SK-N-SH (cell line): ENCODE results near the gene VAMP8. TPM values are rescaled to one million over a fixed set of nuclear protein-coding genes. Genes with fewer than 3 reads are reported as not detected.

ENCODE experiments used
- CTCF ChIA-PET: fragments of 300-600, 350-600 bp; formaldehyde crosslinking; extraction: SDS; loops from one replicate; lab custom pipeline; 2021; lab: Yijun Ruan, JAX
- POLR2A ChIA-PET: fragments of 350-600 bp; sonication (Branson Sonifier 250); formaldehyde crosslinking; extraction: SDS; loops from one replicate; lab custom pipeline; 2020; ENCODE audit warnings: antibody characterized with exemption, inconsistent platforms; lab: Yijun Ruan, JAX
- DNase-seq: peaks from one replicate; pipeline ENCODE4 v3.0.0; 2012
- H2AFZ ChIP-seq: fragments of 200-600 bp; sonication (generic); 2 replicates; pipeline ENCODE4 v1.8.1; 2016; ENCODE audit warnings: antibody characterized with exemption, mild to moderate bottlenecking, low read depth
- H3F3A ChIP-seq: fragments of 200-600 bp; sonication (generic); replicated peaks from 2 replicates; pipeline ENCODE3; 2016; ENCODE audit warnings: antibody characterized with exemption, mild to moderate bottlenecking; ENCODE audit not compliant: insufficient read depth
- H3K27ac ChIP-seq, 2 experiments: fragments of 200-500 bp in 1 of 2; fragments of 200-600 bp in 1 of 2; sonication (Bioruptor generic) in 1 of 2; sonication (generic), shearing (Covaris generic) in 1 of 2; 2 replicates each; pipeline versions ENCODE4 v1.5.1 to v1.6.1; 2014 to 2016; ENCODE audit warnings: low read depth in 2 of 2, inconsistent platforms in 1 of 2, low read length in 1 of 2, mild to moderate bottlenecking in 1 of 2, mixed read lengths in 1 of 2
- H3K27me3 ChIP-seq: fragments of 200-600 bp; sonication (generic), shearing (Covaris generic); 2 replicates; pipeline ENCODE4 v1.6.1; 2016; ENCODE audit warnings: mixed run types; ENCODE audit not compliant: insufficient read depth
- H3K36me3 ChIP-seq, 2 experiments: fragments of 200-500 bp in 1 of 2; fragments of 200-600 bp in 1 of 2; sonication (Bioruptor generic) in 1 of 2; sonication (generic) in 1 of 2; replicated peaks in 1 of 2; 2 replicates each; pipeline versions ENCODE3 to v1.5.1; 2014 to 2016; ENCODE audit warnings: low read length in 1 of 2, mild to moderate bottlenecking in 1 of 2; ENCODE audit not compliant: insufficient read depth in 2 of 2, control insufficient read depth in 1 of 2
- H3K4me1 ChIP-seq, 2 experiments: fragments of 200-500 bp in 1 of 2; fragments of 200-600 bp in 1 of 2; sonication (Bioruptor generic) in 1 of 2; sonication (generic), shearing (Covaris generic) in 1 of 2; 2 replicates each; pipeline versions ENCODE4 v1.5.1 to v1.6.1; 2014 to 2016; ENCODE audit warnings: low read depth in 1 of 2, low read length in 1 of 2, mixed run types in 1 of 2; ENCODE audit not compliant: insufficient read depth in 2 of 2, control insufficient read depth in 1 of 2
- H3K4me2 ChIP-seq: fragments of 200-600 bp; sonication (generic), shearing (Covaris generic); 2 replicates; pipeline ENCODE4 v1.6.1; 2017; ENCODE audit warnings: mixed run types
- H3K4me3 ChIP-seq, 2 experiments: fragments of 200-500 bp in 1 of 2; fragments of 200-600 bp in 1 of 2; sonication (Bioruptor generic) in 1 of 2; sonication (generic), shearing (Covaris generic) in 1 of 2; 2 replicates each; pipeline versions ENCODE4 v1.5.1 to v1.8.1; 2014 to 2016; ENCODE audit warnings: low read depth in 2 of 2, inconsistent platforms in 1 of 2, low read length in 1 of 2, mild to moderate bottlenecking in 1 of 2, mixed read lengths in 1 of 2, moderate library complexity in 1 of 2
- H3K79me2 ChIP-seq: fragments of 200-600 bp; sonication (generic); 2 replicates; pipeline ENCODE4 v1.8.1; 2017; ENCODE audit warnings: mild to moderate bottlenecking; ENCODE audit not compliant: insufficient read depth
- H3K9ac ChIP-seq: fragments of 200-600 bp; sonication (generic); 2 replicates; pipeline ENCODE4 v1.6.1; 2017; ENCODE audit warnings: mixed run types
- H3K9me2 ChIP-seq: fragments of 200-600 bp; sonication (generic); 2 replicates; pipeline ENCODE4 v1.6.1; 2017; ENCODE audit warnings: mixed run types
- H3K9me3 ChIP-seq: fragments of 200-600 bp; sonication (generic); 2 replicates; pipeline ENCODE4 v1.6.1; 2017; ENCODE audit warnings: mixed run types, mild to moderate bottlenecking, moderate library complexity
- H4K20me1 ChIP-seq: fragments of 200-600 bp; sonication (generic); 2 replicates; pipeline ENCODE4 v1.6.1; 2017; ENCODE audit warnings: mild to moderate bottlenecking, mixed run types; ENCODE audit not compliant: insufficient read depth
- FOSL2 ChIP-seq: IDR thresholded peaks from 2 replicates; pipeline ENCODE4 v1.4.0; 2012; ENCODE audit warnings: low read depth, mild to moderate bottlenecking, moderate library complexity, borderline replicate concordance
- GABPA ChIP-seq: IDR thresholded peaks from 2 replicates; pipeline ENCODE4 v1.4.0; 2012; ENCODE audit warnings: low read depth, mild to moderate bottlenecking
- IRF3 ChIP-seq: fragments of 150-350 bp; IDR thresholded peaks from 2 replicates; pipeline ENCODE4 v1.6.1; 2016; ENCODE audit warnings: mild to moderate bottlenecking, low read depth, low read length
- MAX ChIP-seq: IDR thresholded peaks from 2 replicates; pipeline ENCODE4 v1.4.0; 2012; ENCODE audit warnings: low read depth
- MEF2A ChIP-seq: IDR thresholded peaks from 2 replicates; pipeline ENCODE4 v1.4.0; 2012; ENCODE audit warnings: low read depth, borderline replicate concordance
- POLR2AphosphoS5 ChIP-seq: IDR thresholded peaks from 2 replicates; pipeline ENCODE4 v1.6.1; 2012; ENCODE audit warnings: low read depth, low read length
- RCOR1 ChIP-seq: fragments of 150-350 bp; IDR thresholded peaks from 2 replicates; pipeline ENCODE4 v1.6.1; 2017; ENCODE audit warnings: antibody characterized with exemption, low read length
- YY1 ChIP-seq: IDR thresholded peaks from 2 replicates; pipeline ENCODE4 v1.4.0; 2012; ENCODE audit warnings: low read depth, mild to moderate bottlenecking
- WGBS: methylation state at CpG from one replicate; pipeline ENCODE4 v1.1.6; 2017; ENCODE audit warnings: low lambda C conversion rate; 5-methylcytosine and 5-hydroxymethylcytosine counted together
- polyA plus RNA-seq, 3 experiments: library from polyadenylated mRNA; depleted of rRNA; stranded (reverse); fragments of >200 nt; gene quantifications; 2 replicates each; pipeline ENCODE4 v1.2.3, GENCODE V29; 2012
- small RNA-seq, 7 experiments: library from RNA; depleted of rRNA; stranded (forward); fragments of <200 nt; gene quantifications; one replicate each; pipeline ENCODE3, GENCODE V24; 2012
- TF ChIP-seq, protein P1 (sequence below): IDR thresholded peaks from 2 replicates; pipeline ENCODE4 v1.6.1; 2012; ENCODE audit warnings: mild to moderate bottlenecking, low read depth, low read length, moderate library complexity
- TF ChIP-seq, protein P2 (sequence below): fragments of 200-600 bp; sonication (generic); IDR thresholded peaks from 2 replicates; pipeline ENCODE4 v1.6.1; 2017; ENCODE audit warnings: antibody characterized with exemption, mild to moderate bottlenecking, moderate library complexity

The VAMP8 gene
- polyA plus RNA-seq, 1 of the 3 experiments (the other 2 are of a cell fraction): 0.72 TPM

DNA sequence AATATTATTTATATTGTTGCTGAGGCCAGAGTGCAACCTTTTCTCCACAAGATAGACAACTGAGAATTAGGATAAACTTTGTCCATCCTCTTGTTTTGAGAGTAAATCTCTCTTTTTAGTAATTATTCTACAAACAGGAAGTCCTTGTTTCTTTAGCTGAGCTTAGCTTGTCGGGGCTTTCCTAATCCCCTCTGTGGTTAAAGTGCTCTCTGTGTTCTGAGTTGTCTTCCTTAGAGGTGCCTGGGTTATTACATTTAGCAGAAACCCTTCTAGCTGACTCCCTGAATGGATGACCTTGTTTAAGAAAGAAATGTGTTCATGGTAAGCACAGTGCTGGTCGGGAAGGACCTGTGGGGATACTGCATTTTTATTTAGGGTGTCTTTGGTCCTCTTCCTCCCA, 51.3 kb downstream of the VAMP8 start:
- no peaks in the 10 kb centered on the region for H4K20me1 ChIP-seq
- peaks cover 46 to 83% of the 10 kb centered on the region in 2 experiments for H3K36me3 ChIP-seq
- peaks cover 7% of the 10 kb centered on the region for H3F3A ChIP-seq
- H3K4me3 ChIP-seq: no peak overlapping the region
- no peaks in the 10 kb centered on the region for H3K9me3 ChIP-seq
- 98% methylated on average over 2 of the region's 2 CpGs for WGBS
- H3K9me2 ChIP-seq: no peaks in the 10 kb centered on the region
- ChIA-PET CTCF (interaction anchor here (1.0 to 3.5 kb wide), 2 partner anchors 8 to 100 kb away, joined by 3 to 30 read pairs; no protein-coding TSS in a partner anchor), POLR2A (no interaction called here)
- no peak overlapping the region for H3K4me2 ChIP-seq
- no peak for DNase-seq
- no peak overlapping the region for H3K9ac ChIP-seq
- no peak for TF ChIP-seq FOSL2
- TF ChIP-seq GABPA: no peak
- TF ChIP-seq, protein P1, sequence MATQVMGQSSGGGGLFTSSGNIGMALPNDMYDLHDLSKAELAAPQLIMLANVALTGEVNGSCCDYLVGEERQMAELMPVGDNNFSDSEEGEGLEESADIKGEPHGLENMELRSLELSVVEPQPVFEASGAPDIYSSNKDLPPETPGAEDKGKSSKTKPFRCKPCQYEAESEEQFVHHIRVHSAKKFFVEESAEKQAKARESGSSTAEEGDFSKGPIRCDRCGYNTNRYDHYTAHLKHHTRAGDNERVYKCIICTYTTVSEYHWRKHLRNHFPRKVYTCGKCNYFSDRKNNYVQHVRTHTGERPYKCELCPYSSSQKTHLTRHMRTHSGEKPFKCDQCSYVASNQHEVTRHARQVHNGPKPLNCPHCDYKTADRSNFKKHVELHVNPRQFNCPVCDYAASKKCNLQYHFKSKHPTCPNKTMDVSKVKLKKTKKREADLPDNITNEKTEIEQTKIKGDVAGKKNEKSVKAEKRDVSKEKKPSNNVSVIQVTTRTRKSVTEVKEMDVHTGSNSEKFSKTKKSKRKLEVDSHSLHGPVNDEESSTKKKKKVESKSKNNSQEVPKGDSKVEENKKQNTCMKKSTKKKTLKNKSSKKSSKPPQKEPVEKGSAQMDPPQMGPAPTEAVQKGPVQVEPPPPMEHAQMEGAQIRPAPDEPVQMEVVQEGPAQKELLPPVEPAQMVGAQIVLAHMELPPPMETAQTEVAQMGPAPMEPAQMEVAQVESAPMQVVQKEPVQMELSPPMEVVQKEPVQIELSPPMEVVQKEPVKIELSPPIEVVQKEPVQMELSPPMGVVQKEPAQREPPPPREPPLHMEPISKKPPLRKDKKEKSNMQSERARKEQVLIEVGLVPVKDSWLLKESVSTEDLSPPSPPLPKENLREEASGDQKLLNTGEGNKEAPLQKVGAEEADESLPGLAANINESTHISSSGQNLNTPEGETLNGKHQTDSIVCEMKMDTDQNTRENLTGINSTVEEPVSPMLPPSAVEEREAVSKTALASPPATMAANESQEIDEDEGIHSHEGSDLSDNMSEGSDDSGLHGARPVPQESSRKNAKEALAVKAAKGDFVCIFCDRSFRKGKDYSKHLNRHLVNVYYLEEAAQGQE: no peak
- H3K4me1 ChIP-seq: no peaks in the 10 kb centered on the region
- H3K79me2 ChIP-seq: peaks cover 16% of the 10 kb centered on the region; the same call in 1 of the 2 replicates
- no peak overlapping the region for H2AFZ ChIP-seq
- H3K27me3 ChIP-seq: no peaks in the 10 kb centered on the region
- no peak overlapping the region for H3K27ac ChIP-seq

GRCh38 chr2:85631316-85631715, 53.9 kb downstream of the VAMP8 start:
- TF ChIP-seq POLR2AphosphoS5: no peak
- TF ChIP-seq IRF3: no peak
- TF ChIP-seq, protein P2, sequence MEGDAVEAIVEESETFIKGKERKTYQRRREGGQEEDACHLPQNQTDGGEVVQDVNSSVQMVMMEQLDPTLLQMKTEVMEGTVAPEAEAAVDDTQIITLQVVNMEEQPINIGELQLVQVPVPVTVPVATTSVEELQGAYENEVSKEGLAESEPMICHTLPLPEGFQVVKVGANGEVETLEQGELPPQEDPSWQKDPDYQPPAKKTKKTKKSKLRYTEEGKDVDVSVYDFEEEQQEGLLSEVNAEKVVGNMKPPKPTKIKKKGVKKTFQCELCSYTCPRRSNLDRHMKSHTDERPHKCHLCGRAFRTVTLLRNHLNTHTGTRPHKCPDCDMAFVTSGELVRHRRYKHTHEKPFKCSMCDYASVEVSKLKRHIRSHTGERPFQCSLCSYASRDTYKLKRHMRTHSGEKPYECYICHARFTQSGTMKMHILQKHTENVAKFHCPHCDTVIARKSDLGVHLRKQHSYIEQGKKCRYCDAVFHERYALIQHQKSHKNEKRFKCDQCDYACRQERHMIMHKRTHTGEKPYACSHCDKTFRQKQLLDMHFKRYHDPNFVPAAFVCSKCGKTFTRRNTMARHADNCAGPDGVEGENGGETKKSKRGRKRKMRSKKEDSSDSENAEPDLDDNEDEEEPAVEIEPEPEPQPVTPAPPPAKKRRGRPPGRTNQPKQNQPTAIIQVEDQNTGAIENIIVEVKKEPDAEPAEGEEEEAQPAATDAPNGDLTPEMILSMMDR: no peak
- TF ChIP-seq RCOR1: no peak
- no peak for TF ChIP-seq MAX
- no peak for TF ChIP-seq YY1
- TF ChIP-seq MEF2A: no peak
- Histone ChIP-seq H3K4me1 (no peaks in the 10 kb centered on the region), H3K4me3 (no peak overlapping the region), H4K20me1 (peaks cover 8% of the 10 kb centered on the region; the same call in 1 of the 2 replicates), H3K9me2 (no peaks in the 10 kb centered on the region), H3K36me3 (peaks cover 36 to 66% of the 10 kb centered on the region in 2 experiments), H3K9me3 (no peaks in the 10 kb centered on the region), H3K79me2 (peaks cover 27% of the 10 kb centered on the region), H3F3A (peaks cover 23% of the 10 kb centered on the region), H3K9ac (no peak overlapping the region), H3K4me2 (no peak overlapping the region), H2AFZ (no peak overlapping the region), H3K27me3 (no peaks in the 10 kb centered on the region), H3K27ac (no peak overlapping the region)
- POLR2A ChIA-PET: no interaction called here
- no peak for DNase-seq
- WGBS: 76% methylated on average over 3 of the region's 3 CpGs
- CTCF ChIA-PET: interaction anchor here (0.8 kb wide), 1 partner anchor 97 kb away, joined by 3 read pairs; no protein-coding TSS in a partner anchor

Small RNA genes lying within 50 kb of the gene (small RNA-seq; reads per million reads assigned to genes)
- gene RN7SL126P: 0 reads per million in 7 experiments

Other genes with a start within 250 kb of the VAMP8 start
- gene TGOLN2, start 249.6 kb upstream of the VAMP8 start, polyA plus RNA-seq (2012; rRNA removed): 138 and 140 TPM in 2 replicates
- 28.0 and 37.7 TPM in 2 replicates for gene RETSAT, start 223.1 kb upstream of the VAMP8 start, polyA plus RNA-seq (2012; rRNA removed)
- gene ELMOD3, start 222.8 kb upstream of the VAMP8 start, polyA plus RNA-seq (2012; rRNA removed): 15.4 and 25.1 TPM in 2 replicates
- 1.2 and 1.3 TPM in 2 replicates for gene CAPG, start 167.2 kb upstream of the VAMP8 start, polyA plus RNA-seq (2012; rRNA removed)
- gene SH2D6, start 158.9 kb upstream of the VAMP8 start, polyA plus RNA-seq (2012; rRNA removed): 0.33 and 0.42 TPM in 2 replicates
- gene MAT2A, start 38.4 kb upstream of the VAMP8 start, polyA plus RNA-seq (2012; rRNA removed): 187 and 326 TPM in 2 replicates
- gene GGCX, start 16.1 kb upstream of the VAMP8 start, polyA plus RNA-seq (2012; rRNA removed): 26.5 and 34.5 TPM in 2 replicates
- 9.8 and 12.0 TPM in 2 replicates for gene VAMP5, start 6.8 kb downstream of the VAMP8 start, polyA plus RNA-seq (2012; rRNA removed)
- 312 and 353 TPM in 2 replicates for gene RNF181, start 18.2 kb downstream of the VAMP8 start, polyA plus RNA-seq (2012; rRNA removed)
- gene TMEM150A, start 25.1 kb downstream of the VAMP8 start, polyA plus RNA-seq (2012; rRNA removed): 20.2 TPM in 2 replicates
- gene C2orf68, start 34.5 kb downstream of the VAMP8 start, polyA plus RNA-seq (2012; rRNA removed): 14.5 and 24.3 TPM in 2 replicates
- 49.1 and 50.3 TPM in 2 replicates for gene USP39, start 38.6 kb downstream of the VAMP8 start, polyA plus RNA-seq (2012; rRNA removed)
- not detected in 2 replicates for gene SFTPB, start 90.6 kb downstream of the VAMP8 start, polyA plus RNA-seq (2012; rRNA removed)
- gene GNLY, start 116.8 kb downstream of the VAMP8 start, polyA plus RNA-seq (2012; rRNA removed): not detected in 2 replicates
- gene ATOH8, start 176.4 kb downstream of the VAMP8 start, polyA plus RNA-seq (2012; rRNA removed): 5.6 and 6.4 TPM in 2 replicates